NK-92 treated with Interleukin-12 subunit alpha and Interleukin-12 subunit beta, amount 100 ng/mL, for 24 hours (cell line): ENCODE results near the gene DENND1A.

Source experiments
- DNase-seq: peaks from one replicate; lab custom pipeline; 2025; lab: John Stamatoyannopoulos, UW

Gene DENND1A

GRCh38 chr9:123584202-123585176 lies 345.4 kb downstream of the DENND1A start:
- no peak for DNase-seq

- no peak for DNase-seq
These were observed 346.3 kb downstream of the DENND1A start for GRCh38 chr9:123583646-123584045.

GRCh38 chr9:123571240-123571639 lies 358.7 kb downstream of the DENND1A start:
- no peak for DNase-seq

GRCh38 chr9:123568691-123569688 lies 360.9 kb downstream of the DENND1A start:
- DNase-seq: no peak

GRCh38 chr9:123567013-123567412 lies 362.9 kb downstream of the DENND1A start:
- no peak for DNase-seq

GRCh38 chr9:123564652-123565051 lies 365.3 kb downstream of the DENND1A start:
- no peak for DNase-seq

GRCh38 chr9:123562844-123563346 lies 367.0 kb downstream of the DENND1A start:
- DNase-seq: peak; percentile 11

- DNase-seq: no peak
These were observed 368.9 kb downstream of the DENND1A start for GRCh38 chr9:123561046-123561445.

GRCh38 chr9:123556464-123557435 lies 373.2 kb downstream of the DENND1A start:
- peak; percentile 4 for DNase-seq

GRCh38 chr9:123555646-123556045 lies 374.3 kb downstream of the DENND1A start:
- no peak for DNase-seq

- no peak for DNase-seq
These were observed 377.4 kb downstream of the DENND1A start for GRCh38 chr9:123552530-123552929.

- no peak for DNase-seq
These were observed 378.2 kb downstream of the DENND1A start for GRCh38 chr9:123551734-123552133.

GRCh38 chr9:123550797-123551196 lies 379.1 kb downstream of the DENND1A start:
- no peak for DNase-seq

- DNase-seq: no peak
These were observed 379.9 kb downstream of the DENND1A start for GRCh38 chr9:123550012-123550411.

- DNase-seq: no peak
These were observed 381.0 kb downstream of the DENND1A start for GRCh38 chr9:123548741-123549545.

- no peak for DNase-seq
These were observed 385.7 kb downstream of the DENND1A start for GRCh38 chr9:123544007-123544827.

- DNase-seq: no peak
These were observed 386.4 kb downstream of the DENND1A start for GRCh38 chr9:123543492-123543891.

GRCh38 chr9:123542435-123543225 lies 387.3 kb downstream of the DENND1A start:
- no peak for DNase-seq
